ENCODE results near the gene MILR1. TPM values are rescaled to one million over a fixed set of nuclear protein-coding genes. Genes with fewer than 3 reads are reported as not detected.
"Not testable (repeated sequence)": the region's sequence is repeated elsewhere in the genome, so short reads cannot be mapped to it uniquely, and the experiment has no call there.

The MILR1 gene
- total and polyA plus RNA-seq, 2 experiments from 2014 or later, result not detected

DNA sequence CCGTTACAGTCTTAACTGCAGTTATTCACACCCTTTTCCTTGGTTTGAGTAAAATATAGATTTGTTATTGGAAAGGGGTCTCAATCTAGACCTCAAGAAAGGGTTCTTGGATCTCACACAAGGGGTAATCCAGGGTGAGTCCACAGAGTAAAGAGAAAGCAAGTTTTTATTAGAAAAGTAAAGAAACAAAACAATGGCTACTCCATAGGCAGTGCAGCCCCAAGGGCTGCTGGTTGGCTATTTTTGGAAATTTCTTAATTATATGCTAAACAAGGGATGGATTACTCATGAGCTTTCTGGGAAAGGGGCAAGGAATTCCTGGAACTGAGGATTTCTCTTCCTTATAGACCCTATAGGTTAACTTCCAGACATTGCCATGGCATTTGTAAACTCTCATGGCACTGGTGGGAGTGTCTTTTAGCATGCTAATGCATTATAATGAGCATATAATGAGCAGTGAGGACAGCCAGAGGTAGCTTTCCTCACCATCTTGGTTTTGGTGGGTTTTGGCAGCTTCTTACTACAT lies 24.5 kb upstream of the MILR1 start:
- H3K27me3 ChIP-seq, result no peaks in the 10 kb centered on the region
- TF ChIP-seq, protein P1, sequence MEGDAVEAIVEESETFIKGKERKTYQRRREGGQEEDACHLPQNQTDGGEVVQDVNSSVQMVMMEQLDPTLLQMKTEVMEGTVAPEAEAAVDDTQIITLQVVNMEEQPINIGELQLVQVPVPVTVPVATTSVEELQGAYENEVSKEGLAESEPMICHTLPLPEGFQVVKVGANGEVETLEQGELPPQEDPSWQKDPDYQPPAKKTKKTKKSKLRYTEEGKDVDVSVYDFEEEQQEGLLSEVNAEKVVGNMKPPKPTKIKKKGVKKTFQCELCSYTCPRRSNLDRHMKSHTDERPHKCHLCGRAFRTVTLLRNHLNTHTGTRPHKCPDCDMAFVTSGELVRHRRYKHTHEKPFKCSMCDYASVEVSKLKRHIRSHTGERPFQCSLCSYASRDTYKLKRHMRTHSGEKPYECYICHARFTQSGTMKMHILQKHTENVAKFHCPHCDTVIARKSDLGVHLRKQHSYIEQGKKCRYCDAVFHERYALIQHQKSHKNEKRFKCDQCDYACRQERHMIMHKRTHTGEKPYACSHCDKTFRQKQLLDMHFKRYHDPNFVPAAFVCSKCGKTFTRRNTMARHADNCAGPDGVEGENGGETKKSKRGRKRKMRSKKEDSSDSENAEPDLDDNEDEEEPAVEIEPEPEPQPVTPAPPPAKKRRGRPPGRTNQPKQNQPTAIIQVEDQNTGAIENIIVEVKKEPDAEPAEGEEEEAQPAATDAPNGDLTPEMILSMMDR (IDR thresholded peaks at IDR 0.05; ENCODE audit: low read depth, low read length), result no peak
- DNase-seq (ENCODE audit: low read depth in 1 of 2, low spot score in 1 of 2), result no peak
- H3K4me1 ChIP-seq (ENCODE audit: low read depth), result no peaks in the 10 kb centered on the region
- no peak overlapping the region for H3K27ac ChIP-seq
- no peaks in the 10 kb centered on the region for H3K36me3 ChIP-seq
- H3K9me3 ChIP-seq (ENCODE audit: low read depth), result no peaks in the 10 kb centered on the region
- H3K4me3 ChIP-seq, result no peak overlapping the region

DNA sequence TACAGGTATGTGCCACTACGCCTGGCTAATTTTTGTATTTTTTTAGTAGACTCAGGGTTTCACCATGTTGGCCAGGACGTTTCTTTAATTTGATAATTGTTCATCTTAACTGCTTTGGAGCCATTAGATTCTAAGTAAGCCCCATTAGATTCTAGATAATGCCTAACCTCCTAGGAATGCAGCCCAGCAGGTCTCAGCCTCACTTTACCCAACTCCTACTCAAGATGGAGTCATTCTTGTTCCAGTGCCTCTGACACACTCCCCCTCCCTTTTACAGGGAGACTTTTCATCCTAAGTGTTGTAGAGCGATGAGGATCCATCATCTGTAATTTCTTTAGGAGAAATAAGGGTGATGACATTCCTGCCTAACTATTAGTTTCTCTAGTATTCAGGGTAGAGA lies 23.7 kb upstream of the MILR1 start:
- H3K4me3 ChIP-seq, result no peak overlapping the region
- no peak for DNase-seq (ENCODE audit: low read depth in 1 of 2, low spot score in 1 of 2)
- no peaks in the 10 kb centered on the region for H3K36me3 ChIP-seq
- no peaks in the 10 kb centered on the region for H3K27me3 ChIP-seq
- H3K27ac ChIP-seq, result no peak overlapping the region
- TF ChIP-seq, protein P1 (IDR thresholded peaks at IDR 0.05; ENCODE audit: low read depth, low read length), result no peak
- no peaks in the 10 kb centered on the region for H3K9me3 ChIP-seq (ENCODE audit: low read depth)
- H3K4me1 ChIP-seq (ENCODE audit: low read depth), result no peaks in the 10 kb centered on the region

DNA sequence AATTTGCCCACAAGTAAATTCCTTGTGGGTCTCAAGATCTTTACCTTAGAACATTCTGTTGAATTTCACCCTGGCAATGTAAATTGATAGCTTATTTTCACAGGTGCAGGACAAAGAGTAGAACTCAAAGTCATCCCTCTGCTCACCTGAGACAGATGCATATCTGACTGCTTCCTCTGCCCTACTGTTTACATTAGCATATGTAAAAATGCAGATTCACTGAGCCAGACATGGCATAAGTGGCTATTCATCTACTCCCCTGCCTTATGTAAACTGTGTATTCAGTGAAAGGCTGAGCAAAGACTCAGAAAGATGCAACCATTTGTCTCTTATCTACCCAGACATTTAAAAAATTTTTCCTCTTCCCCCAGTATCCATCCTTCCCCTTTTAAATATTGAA lies 22.3 kb upstream of the MILR1 start:
- Histone ChIP-seq H3K4me3 (no peak overlapping the region), H3K36me3 (no peaks in the 10 kb centered on the region), H3K27ac (no peak overlapping the region), H3K27me3 (no peaks in the 10 kb centered on the region), H3K4me1 (ENCODE audit: low read depth) (no peaks in the 10 kb centered on the region), H3K9me3 (ENCODE audit: low read depth) (no peaks in the 10 kb centered on the region)
- TF ChIP-seq, protein P1 (IDR thresholded peaks at IDR 0.05; ENCODE audit: low read depth, low read length), result no peak
- DNase-seq (ENCODE audit: low read depth in 1 of 2, low spot score in 1 of 2), result no peak

- H3K9me3 ChIP-seq (ENCODE audit: low read depth), result no peaks in the 10 kb centered on the region
- no peaks in the 10 kb centered on the region for H3K4me1 ChIP-seq (ENCODE audit: low read depth)
- DNase-seq (ENCODE audit: low read depth in 1 of 2, low spot score in 1 of 2), result no peak
- no peak overlapping the region for H3K4me3 ChIP-seq
- H3K27me3 ChIP-seq, result no peaks in the 10 kb centered on the region
- H3K36me3 ChIP-seq, result no peaks in the 10 kb centered on the region
- TF ChIP-seq, protein P1 (IDR thresholded peaks at IDR 0.05; ENCODE audit: low read depth, low read length), result no peak
- H3K27ac ChIP-seq, result no peak overlapping the region
Observed at GRCh38 chr17:64428406-64428805, 20.5 kb upstream of the MILR1 start.

DNA sequence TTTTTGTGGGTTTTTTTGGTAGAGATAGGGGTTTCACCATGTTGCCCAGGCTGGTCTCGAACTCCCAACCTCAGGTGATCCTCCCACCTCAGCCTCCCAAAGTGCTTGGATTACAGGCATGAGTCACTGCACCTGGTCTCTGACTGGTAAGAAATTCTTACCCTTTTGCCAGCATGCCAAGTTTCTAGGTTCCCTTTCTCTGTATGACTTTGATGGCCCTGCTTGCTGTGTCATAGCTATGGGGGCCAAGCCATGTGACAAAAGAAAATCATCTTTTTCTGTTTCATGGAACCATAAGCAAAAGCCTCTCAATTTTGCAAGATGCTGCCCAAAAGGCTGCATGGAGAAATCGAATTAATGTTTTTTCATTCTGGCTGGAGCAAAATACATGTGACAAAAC lies 18.9 kb upstream of the MILR1 start:
- not testable (repeated sequence) for H3K4me3 ChIP-seq; DNase-seq (ENCODE audit: low read depth in 1 of 2, low spot score in 1 of 2); H3K27ac ChIP-seq; H3K36me3 ChIP-seq; H3K27me3 ChIP-seq; H3K9me3 ChIP-seq (ENCODE audit: low read depth); H3K4me1 ChIP-seq (ENCODE audit: low read depth)

GRCh38 chr17:64431534-64431933 lies 17.4 kb upstream of the MILR1 start:
- Histone ChIP-seq H3K9me3 (ENCODE audit: low read depth) (no peaks in the 10 kb centered on the region), H3K4me1 (ENCODE audit: low read depth) (no peaks in the 10 kb centered on the region), H3K27ac (no peak overlapping the region), H3K27me3 (no peaks in the 10 kb centered on the region), H3K36me3 (no peaks in the 10 kb centered on the region), H3K4me3 (no peak overlapping the region)
- TF ChIP-seq, protein P1 (IDR thresholded peaks at IDR 0.05; ENCODE audit: low read depth, low read length), result no peak
- no peak for DNase-seq (ENCODE audit: low read depth in 1 of 2, low spot score in 1 of 2)

Measured in cardiac muscle cell (in vitro differentiated cells and primary cell).